NOMO-1 treated with DMSO at 0.1 percent for 48 hours (cell line): Measurements from ENCODE around the gene DPP9.

Experiments
- DNase-seq: peaks from one replicate; lab custom pipeline; 2025; ENCODE audit not compliant: unreplicated experiment; lab: John Stamatoyannopoulos, UW

DPP9 gene

GRCh38 chr19:4636761-4637160 lies 86.9 kb downstream of the DPP9 start:
- no peak for DNase-seq

- DNase-seq, result peak; percentile 47
Measured at GRCh38 chr19:4636151-4636717, 87.4 kb downstream of the DPP9 start.

DNA sequence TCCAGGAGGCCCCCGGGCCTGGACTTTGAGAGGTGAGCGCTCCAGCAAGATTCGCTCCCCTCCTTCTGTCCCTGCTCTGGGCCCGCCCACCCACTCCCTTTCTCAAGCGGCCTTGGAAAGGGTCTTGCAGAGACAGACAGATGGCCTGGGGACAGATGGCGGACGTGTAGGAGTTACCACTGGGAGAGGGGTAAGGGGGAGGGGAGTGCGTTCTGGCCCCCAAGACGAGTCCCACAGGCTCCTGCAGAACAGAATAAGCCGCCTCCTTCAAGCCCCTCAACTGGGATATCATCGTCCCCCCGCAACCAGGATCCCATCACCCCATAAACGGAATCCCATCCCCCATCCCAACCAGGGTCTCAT lies 87.9 kb downstream of the DPP9 start:
- DNase-seq, result no peak

DNA sequence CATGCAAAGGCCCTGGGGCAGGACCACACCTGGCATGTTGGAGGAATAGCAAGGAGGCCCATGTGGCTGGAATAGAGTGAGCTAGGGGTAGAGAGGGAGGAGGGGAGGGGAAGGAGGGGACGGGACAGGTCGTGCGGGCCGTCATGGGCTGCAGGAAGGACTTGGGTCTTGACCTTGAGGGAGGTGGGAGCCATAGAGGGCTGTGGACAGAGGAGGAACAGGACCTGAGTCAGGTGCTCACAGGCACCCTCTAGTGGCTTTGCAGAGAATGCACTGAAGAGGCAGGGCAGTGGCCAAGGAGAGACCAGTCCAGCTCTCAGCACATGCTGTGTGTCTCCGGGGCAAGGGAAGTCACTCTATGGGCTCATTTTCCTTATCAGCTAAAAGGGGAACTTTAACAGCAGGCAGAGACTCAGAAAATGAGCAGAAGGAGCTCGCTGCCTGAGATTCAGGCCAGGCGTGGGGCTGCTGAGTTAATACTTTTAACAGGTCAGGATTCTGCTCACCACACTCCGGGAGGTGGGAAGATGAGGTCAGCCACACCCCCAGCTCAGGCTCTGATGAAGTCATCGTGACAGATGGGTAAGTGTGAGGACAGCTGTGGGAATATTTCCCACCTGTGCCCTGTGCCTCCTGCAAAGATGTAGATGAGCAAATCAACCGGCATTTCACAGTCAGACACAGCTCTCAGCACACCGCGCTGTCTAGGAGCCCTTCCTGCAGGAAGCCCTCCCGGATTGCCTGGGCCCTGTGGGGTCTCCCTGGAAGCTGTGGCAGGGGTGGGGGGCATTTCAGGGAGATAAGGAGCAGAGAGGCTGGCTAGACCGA lies 90.3 kb downstream of the DPP9 start:
- peak; percentile 94 for DNase-seq
